Left ventricle myocardium superior (tissue), 1 donor: ENCODE results near the gene FGF6. TPM values are rescaled to one million over a fixed set of nuclear protein-coding genes. Genes with fewer than 3 reads are reported as not detected.

Experiments
- ATAC-seq: fragments of 200-7000 bp; cut with Tn5 transposase; one replicate; pipeline ENCODE4 v1.9.1; 2020; ENCODE audit warnings: mild to moderate bottlenecking, moderate library complexity
- DNase-seq: peaks from one replicate; pipeline ENCODE4 v3.0.0-alpha.2; 2020
- intact Hi-C: fragments of 100-400 bp; cut with micrococcal nuclease; formaldehyde crosslinking; loops from one replicate; pipeline ENCODE4 v1.11.0; 2022
- total RNA-seq: library from RNA; stranded (reverse); fragmentation: NEBNext Ultra II Directional; extraction: Animal tissue kit (Norgen Biotek cat#: 25700); gene quantifications from one replicate; pipeline ENCODE4 v1.2.1, GENCODE V29; 2021
- donor health status: DM: no; HTN: yes; CAD: no; lungs with severe emphysema.

Gene FGF6
- total RNA-seq, 1 donor from 2014 or later = not detected

- ATAC-seq (no peak), DNase-seq (no peak)
- intact Hi-C loops = no loop called here
Observed at GRCh38 chr12:4387607-4388006, 58.0 kb downstream of the FGF6 start.

DNA sequence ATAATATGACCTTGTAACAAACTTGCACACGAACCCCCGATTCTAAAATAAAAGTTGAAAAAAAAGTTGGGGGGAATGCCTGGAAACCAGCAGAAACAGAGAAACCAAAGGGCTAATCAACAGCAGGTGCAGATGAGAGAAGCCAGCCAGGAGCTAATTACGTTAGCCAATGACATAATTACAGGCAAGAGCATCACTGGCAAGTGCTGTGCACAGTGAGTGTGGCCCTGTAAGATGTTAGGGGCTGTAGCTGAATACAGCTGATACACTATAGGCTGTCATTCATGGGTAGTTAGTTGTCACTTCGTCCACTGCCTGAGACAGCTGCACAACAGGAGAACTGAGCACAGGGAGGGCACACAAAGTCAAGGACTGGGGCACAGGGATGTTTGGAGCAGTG is 58.8 kb downstream of the FGF6 start:
- intact Hi-C loops = no loop called here
- ATAC-seq = no peak
- DNase-seq = no peak

Other genes with a start within 250 kb of the FGF6 start
- 281 TPM for gene CCND2, start 172.1 kb downstream of the FGF6 start, total RNA-seq
- 14.4 TPM for gene TIGAR, start 124.6 kb downstream of the FGF6 start, total RNA-seq
- not detected for gene FGF23, start 66.1 kb downstream of the FGF6 start, total RNA-seq
- gene RAD51AP1, start 93.1 kb upstream of the FGF6 start, total RNA-seq = 1.2 TPM
- 26.6 TPM for gene DYRK4, start 116.4 kb upstream of the FGF6 start, total RNA-seq
- gene AKAP3, start 203.2 kb upstream of the FGF6 start, total RNA-seq = 2.4 TPM
- 348 TPM for gene NDUFA9, start 203.3 kb upstream of the FGF6 start, total RNA-seq